Skeletal muscle tissue (tissue), 4 donors: ENCODE measurements around the gene WWC2. TPM values are rescaled to one million over a fixed set of nuclear protein-coding genes. Genes with fewer than 3 reads are reported as not detected.
A peak's percentile ranks its signal among the peaks of the same experiment; 100 is the strongest.

Experiments
- H3K27ac ChIP-seq: one replicate; pipeline ENCODE4 v1.7.0; 2013; ENCODE audit warnings: mild to moderate bottlenecking, low read depth, low read length, inconsistent platforms
- H3K27me3 ChIP-seq, 3 donors: one replicate each; pipeline ENCODE4 v1.7.0; 2013; ENCODE audit warnings: low read length in 3 of 3; ENCODE audit not compliant: control insufficient read depth in 3 of 3, insufficient read depth in 3 of 3
- H3K36me3 ChIP-seq, 3 donors: one replicate each; pipeline ENCODE4 v1.7.0; 2013; ENCODE audit warnings: low read length in 3 of 3; ENCODE audit not compliant: control insufficient read depth in 3 of 3, insufficient read depth in 3 of 3
- H3K4me1 ChIP-seq, 3 donors: one replicate each; pipeline ENCODE4 v1.7.0; 2013; ENCODE audit warnings: low read length in 3 of 3, mild to moderate bottlenecking in 3 of 3; ENCODE audit not compliant: control insufficient read depth in 3 of 3, insufficient read depth in 3 of 3
- H3K4me3 ChIP-seq, 3 donors: one replicate each; pipeline ENCODE4 v1.7.0; 2013; ENCODE audit warnings: low read length in 3 of 3
- H3K9ac ChIP-seq, 3 donors: one replicate each; pipeline ENCODE4 v1.7.0; 2013; ENCODE audit warnings: low read length in 3 of 3, mild to moderate bottlenecking in 3 of 3, moderate library complexity in 2 of 3, low read depth in 1 of 3
- H3K9me3 ChIP-seq, 3 donors: one replicate each; pipeline ENCODE4 v1.7.0; 2013; ENCODE audit warnings: low read length in 3 of 3; ENCODE audit not compliant: control insufficient read depth in 3 of 3
- total RNA-seq: library from RNA; depleted of rRNA; stranded (reverse); fragments of >200 nt; gene quantifications from one replicate; pipeline ENCODE4 v1.2.3, GENCODE V29; 2014
- donor health status: Osteomylitis.

The WWC2 gene
- total RNA-seq, 1 donor from 2014 or later = 15.1 TPM

- Histone ChIP-seq H3K9ac (no peak overlapping the region), H3K27ac (no peak overlapping the region), H3K36me3 (peaks cover 0 to 4% (median 0%) of the 10 kb centered on the region in 3 donors), H3K27me3 (no peaks in the 10 kb centered on the region), H3K4me1 (no peaks in the 10 kb centered on the region), H3K9me3 (no peaks in the 10 kb centered on the region), H3K4me3 (no peak overlapping the region)
Observed at GRCh38 chr4:183205193-183205592, 106.1 kb downstream of the WWC2 start.

- H3K4me1 ChIP-seq = no peaks in the 10 kb centered on the region
- H3K36me3 ChIP-seq = peaks cover 0 to 4% (median 0%) of the 10 kb centered on the region in 3 donors
- H3K4me3 ChIP-seq = no peak overlapping the region
- H3K27ac ChIP-seq = no peak overlapping the region
- no peak overlapping the region for H3K9ac ChIP-seq
- no peaks in the 10 kb centered on the region for H3K9me3 ChIP-seq
- H3K27me3 ChIP-seq = no peaks in the 10 kb centered on the region
Observed at GRCh38 chr4:183205709-183206108, 106.7 kb downstream of the WWC2 start.

- Histone ChIP-seq H3K9me3 (no peaks in the 10 kb centered on the region), H3K9ac (no peak overlapping the region), H3K4me1 (peaks cover 0 to 3% (median 0%) of the 10 kb centered on the region in 3 donors)
Observed at GRCh38 chr4:183211533-183211932, 112.5 kb downstream of the WWC2 start.

GRCh38 chr4:183213996-183214395 lies 114.9 kb downstream of the WWC2 start:
- no peak overlapping the region for H3K27ac ChIP-seq
- H3K9ac ChIP-seq = no peak overlapping the region

More at GRCh38 chr4:183211533-183211932, 112.5 kb downstream of the WWC2 start:
- Histone ChIP-seq H3K4me3 (no peak overlapping the region), H3K27me3 (no peaks in the 10 kb centered on the region), H3K36me3 (peaks cover 0 to 4% (median 0%) of the 10 kb centered on the region in 3 donors), H3K27ac (no peak overlapping the region)

GRCh38 chr4:183214912-183215488 lies 115.9 kb downstream of the WWC2 start:
- Histone ChIP-seq H3K4me3 (no peak overlapping the region), H3K27me3 (no peaks in the 10 kb centered on the region), H3K27ac (no peak overlapping the region), H3K4me1 (peaks cover 0 to 3% (median 0%) of the 10 kb centered on the region in 3 donors), H3K9me3 (no peaks in the 10 kb centered on the region), H3K36me3 (no peaks in the 10 kb centered on the region), H3K9ac (no peak overlapping the region)

More at GRCh38 chr4:183213996-183214395, 114.9 kb downstream of the WWC2 start:
- peaks cover 0 to 4% (median 0%) of the 10 kb centered on the region in 3 donors for H3K36me3 ChIP-seq
- no peaks in the 10 kb centered on the region for H3K27me3 ChIP-seq
- H3K9me3 ChIP-seq = no peaks in the 10 kb centered on the region
- H3K4me1 ChIP-seq = peaks cover 0 to 3% (median 0%) of the 10 kb centered on the region in 3 donors
- no peak overlapping the region for H3K4me3 ChIP-seq

- H3K36me3 ChIP-seq = no peaks in the 10 kb centered on the region
- no peaks in the 10 kb centered on the region for H3K9me3 ChIP-seq
- no peak overlapping the region for H3K27ac ChIP-seq
- H3K4me1 ChIP-seq = peaks cover 0 to 3% (median 0%) of the 10 kb centered on the region in 3 donors
- no peaks in the 10 kb centered on the region for H3K27me3 ChIP-seq
- H3K4me3 ChIP-seq = no peak overlapping the region
- no peak overlapping the region for H3K9ac ChIP-seq
Observed at GRCh38 chr4:183220236-183220635, 121.2 kb downstream of the WWC2 start.

- Histone ChIP-seq H3K9ac (no peak overlapping the region), H3K27ac (no peak overlapping the region), H3K27me3 (no peaks in the 10 kb centered on the region), H3K9me3 (no peaks in the 10 kb centered on the region), H3K36me3 (no peaks in the 10 kb centered on the region), H3K4me3 (no peak overlapping the region), H3K4me1 (no peaks in the 10 kb centered on the region)
Observed at GRCh38 chr4:183223053-183223452, 124.0 kb downstream of the WWC2 start.

- Histone ChIP-seq H3K27ac (no peak overlapping the region), H3K27me3 (no peaks in the 10 kb centered on the region), H3K4me1 (no peaks in the 10 kb centered on the region), H3K9me3 (no peaks in the 10 kb centered on the region), H3K4me3 (no peak overlapping the region), H3K9ac (no peak overlapping the region), H3K36me3 (peaks cover 0 to 4% (median 0%) of the 10 kb centered on the region in 3 donors)
Observed at GRCh38 chr4:183229397-183229796, 130.3 kb downstream of the WWC2 start.

GRCh38 chr4:183240581-183241321 lies 141.7 kb downstream of the WWC2 start:
- peak overlapping the region in 1 of 3 donors; percentile 16 for H3K9ac ChIP-seq
- peaks cover 0 to 18% (median 7%) of the 10 kb centered on the region in 3 donors for H3K36me3 ChIP-seq
- H3K9me3 ChIP-seq = no peaks in the 10 kb centered on the region
- no peaks in the 10 kb centered on the region for H3K27me3 ChIP-seq
- no peak overlapping the region for H3K4me3 ChIP-seq
- H3K27ac ChIP-seq = no peak overlapping the region
- no peaks in the 10 kb centered on the region for H3K4me1 ChIP-seq

GRCh38 chr4:183241322-183241640 lies 142.2 kb downstream of the WWC2 start:
- Histone ChIP-seq H3K4me3 (no peak overlapping the region), H3K9me3 (no peaks in the 10 kb centered on the region), H3K9ac (no peak overlapping the region), H3K27ac (no peak overlapping the region), H3K36me3 (peaks cover 0 to 18% (median 7%) of the 10 kb centered on the region in 3 donors), H3K4me1 (no peaks in the 10 kb centered on the region), H3K27me3 (no peaks in the 10 kb centered on the region)
